NCI-H524 treated with DMSO at 0.1 percent for 48 hours (cell line): Measurements from ENCODE around the gene CDH1.
"Not testable (repeated sequence)": the region's sequence is repeated elsewhere in the genome, so short reads cannot be mapped to it uniquely, and the experiment has no call there.

Source experiments
- DNase-seq: peaks from one replicate; lab custom pipeline; 2025; lab: John Stamatoyannopoulos, UW

Gene CDH1

GRCh38 chr16:68737046-68737729 lies at the start of gene CDH1:
TSS of gene CDH1 (plus strand) at chr16:68737292. CDS start at chr16:68737416, 124 bp downstream.
- no peak for DNase-seq

GRCh38 chr16:68689921-68690320 lies 47.2 kb upstream of the CDH1 start:
- DNase-seq = no peak

- no peak for DNase-seq
Measured at GRCh38 chr16:68695575-68695974, 41.5 kb upstream of the CDH1 start.

GRCh38 chr16:68696514-68696913 lies 40.6 kb upstream of the CDH1 start:
- no peak for DNase-seq

GRCh38 chr16:68698091-68698490 lies 39.0 kb upstream of the CDH1 start:
- DNase-seq = no peak

- no peak for DNase-seq
Measured at GRCh38 chr16:68700120-68700519, 37.0 kb upstream of the CDH1 start.

GRCh38 chr16:68700831-68701230 lies 36.3 kb upstream of the CDH1 start:
- no peak for DNase-seq

- DNase-seq = peak; percentile 17
Measured at GRCh38 chr16:68704232-68704867, 32.7 kb upstream of the CDH1 start.

GRCh38 chr16:68707340-68708152 lies 29.5 kb upstream of the CDH1 start:
- DNase-seq = no peak

GRCh38 chr16:68710211-68710610 lies 26.9 kb upstream of the CDH1 start:
- no peak for DNase-seq

- no peak for DNase-seq
Measured at GRCh38 chr16:68711421-68712139, 25.5 kb upstream of the CDH1 start.

- no peak for DNase-seq
Measured at GRCh38 chr16:68713361-68713760, 23.7 kb upstream of the CDH1 start.

GRCh38 chr16:68715471-68715870 lies 21.6 kb upstream of the CDH1 start:
- no peak for DNase-seq

- not testable (repeated sequence) for DNase-seq
Measured at GRCh38 chr16:68716516-68716915, 20.6 kb upstream of the CDH1 start.

GRCh38 chr16:68717684-68718083 lies 19.4 kb upstream of the CDH1 start:
- DNase-seq = no peak

GRCh38 chr16:68718590-68718989 lies 18.5 kb upstream of the CDH1 start:
- DNase-seq = no peak

GRCh38 chr16:68719993-68720489 lies 17.1 kb upstream of the CDH1 start:
- no peak for DNase-seq

GRCh38 chr16:68722119-68723024 lies 14.7 kb upstream of the CDH1 start:
- DNase-seq = no peak

- no peak for DNase-seq
Measured at GRCh38 chr16:68724797-68725196, 12.3 kb upstream of the CDH1 start.

- no peak for DNase-seq
Measured at GRCh38 chr16:68728523-68728922, 8.6 kb upstream of the CDH1 start.

- no peak for DNase-seq
Measured at GRCh38 chr16:68731637-68732036, 5.5 kb upstream of the CDH1 start.
